Kidney (tissue), 22 donors: ENCODE measurements around the gene MAP3K19. TPM values are rescaled to one million over a fixed set of nuclear protein-coding genes. Genes with fewer than 3 reads are reported as not detected.
A peak's percentile ranks its signal among the peaks of the same experiment; 100 is the strongest.

ENCODE experiments used
- DNase-seq, 5 donors: peaks; one replicate each; pipeline ENCODE4 v3.0.0-alpha.2; 2013 to 2020
- FAIRE-seq: peaks from 2 replicates; lab custom pipeline; 2012; peaks lifted over from hg19 to GRCh38; lab: Jason Lieb, UNC
- H3K27ac ChIP-seq, 2 donors: one replicate each; pipeline ENCODE4 v1.7.0; 2013; ENCODE audit warnings: low read depth in 2 of 2, low read length in 2 of 2, inconsistent platforms in 1 of 2
- H3K27me3 ChIP-seq: one replicate; pipeline ENCODE4 v1.7.1; 2013; ENCODE audit warnings: low read length, inconsistent platforms; ENCODE audit not compliant: control insufficient read depth, insufficient read depth
- H3K36me3 ChIP-seq, 3 donors: one replicate each; pipeline versions ENCODE4 v1.7.0 to v1.7.1; 2013; ENCODE audit warnings: low read length in 3 of 3, control low read depth in 1 of 3, inconsistent platforms in 1 of 3; ENCODE audit not compliant: insufficient read depth in 3 of 3, control insufficient read depth in 2 of 3
- H3K4me1 ChIP-seq, 3 donors: one replicate each; pipeline versions ENCODE4 v1.7.0 to v1.7.1; 2013; ENCODE audit warnings: low read length in 3 of 3, inconsistent platforms in 1 of 3, low read depth in 1 of 3; ENCODE audit not compliant: control insufficient read depth in 2 of 3, insufficient read depth in 2 of 3
- H3K4me3 ChIP-seq, 3 donors: one replicate each; pipeline versions ENCODE4 v1.7.0 to v1.8.1; 2013; ENCODE audit warnings: low read length in 3 of 3, control low read depth in 1 of 3, inconsistent platforms in 1 of 3
- H3K9ac ChIP-seq, 3 donors: one replicate each; pipeline versions ENCODE4 v1.7.0 to v1.7.1; 2013; ENCODE audit warnings: low read length in 3 of 3, control low read depth in 1 of 3, inconsistent platforms in 1 of 3
- H3K9me3 ChIP-seq, 3 donors: one replicate each; pipeline versions ENCODE4 v1.7.0 to v1.7.1; 2013; ENCODE audit warnings: low read length in 3 of 3, control low read depth in 1 of 3, inconsistent platforms in 1 of 3; ENCODE audit not compliant: control insufficient read depth in 2 of 3, insufficient read depth in 1 of 3
- intact Hi-C: fragments of 100-400 bp; cut with DNase I; formaldehyde crosslinking; loops from one replicate; pipeline ENCODE4 v1.11.1; 2022
- long read RNA-seq, 10 donors: library from polyadenylated mRNA in 1 of 10; unstranded in 1 of 10; transcript quantifications; one replicate each; pipeline ENCODE4 v2.0.0 and lab custom pipeline, GENCODE V29; 2021 to 2026
- polyA plus RNA-seq: library from polyadenylated mRNA; stranded (reverse); fragments of 350-450 nt; fragmentation: Illumina TruSeq; extraction: RNeasy Lipid Tissue Mini Kit (QIAGEN cat#74804); gene quantifications from one replicate; pipeline ENCODE4 v1.2.3, GENCODE V29; 2014; ENCODE audit warnings: low read depth, low replicate concordance; ENCODE audit not compliant: insufficient read depth
- total RNA-seq: library from RNA; stranded (reverse); fragmentation: NEBNext Ultra II Directional; extraction: Animal tissue kit (Norgen Biotek cat#: 25700); gene quantifications from one replicate; pipeline ENCODE4 v1.2.1, GENCODE V29; 2021
- TF ChIP-seq, protein P1 (sequence below): IDR thresholded peaks from 3 replicates; pipeline ENCODE4 v1.5.1; 2012; ENCODE audit warnings: mild to moderate bottlenecking, moderate library complexity, borderline replicate concordance; ENCODE audit not compliant: insufficient read depth; ENCODE audit errors: extremely low read depth
- donor health status: control.
- donor health status: control.
- donor health status: control.
- donor health status: control.
- donor health status: control.
- donor health status: DM: yes; HTN: yes; CAD: no.
- donor health status: Normal renal cell carcinoma (clear cell type).

MAP3K19 gene
- total RNA-seq (not detected), polyA plus RNA-seq (not detected)
- long read RNA-seq, donor 1, result 0 reads
- long read RNA-seq, donor 2, result 0 reads
- long read RNA-seq, donor 3, result 0 reads
- long read RNA-seq, donor 4, result 0 reads
- long read RNA-seq, donor 5, result 0 reads
- long read RNA-seq, donor 6, result 0 reads
- long read RNA-seq, donor 7, result 0 reads
- long read RNA-seq, donor 8, result 0 reads
- long read RNA-seq, donor 9, result 0 reads
- long read RNA-seq, donor 10, result 0 reads

- peak in 1 of 5 donors; percentile 14 for DNase-seq
- H3K4me3 ChIP-seq, result no peak within 1 kb of the TSS
- TF ChIP-seq, protein P1, sequence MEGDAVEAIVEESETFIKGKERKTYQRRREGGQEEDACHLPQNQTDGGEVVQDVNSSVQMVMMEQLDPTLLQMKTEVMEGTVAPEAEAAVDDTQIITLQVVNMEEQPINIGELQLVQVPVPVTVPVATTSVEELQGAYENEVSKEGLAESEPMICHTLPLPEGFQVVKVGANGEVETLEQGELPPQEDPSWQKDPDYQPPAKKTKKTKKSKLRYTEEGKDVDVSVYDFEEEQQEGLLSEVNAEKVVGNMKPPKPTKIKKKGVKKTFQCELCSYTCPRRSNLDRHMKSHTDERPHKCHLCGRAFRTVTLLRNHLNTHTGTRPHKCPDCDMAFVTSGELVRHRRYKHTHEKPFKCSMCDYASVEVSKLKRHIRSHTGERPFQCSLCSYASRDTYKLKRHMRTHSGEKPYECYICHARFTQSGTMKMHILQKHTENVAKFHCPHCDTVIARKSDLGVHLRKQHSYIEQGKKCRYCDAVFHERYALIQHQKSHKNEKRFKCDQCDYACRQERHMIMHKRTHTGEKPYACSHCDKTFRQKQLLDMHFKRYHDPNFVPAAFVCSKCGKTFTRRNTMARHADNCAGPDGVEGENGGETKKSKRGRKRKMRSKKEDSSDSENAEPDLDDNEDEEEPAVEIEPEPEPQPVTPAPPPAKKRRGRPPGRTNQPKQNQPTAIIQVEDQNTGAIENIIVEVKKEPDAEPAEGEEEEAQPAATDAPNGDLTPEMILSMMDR, result no peak
- no peak within 1 kb of the TSS for H3K9ac ChIP-seq
- intact Hi-C loops, result no loop called here
- FAIRE-seq, result no peak
- H3K27ac ChIP-seq, result no peak within 1 kb of the TSS
- H3K4me1 ChIP-seq, result no peaks in the 10 kb centered on the region
- no peaks in the 10 kb centered on the region for H3K36me3 ChIP-seq
- no peaks in the 10 kb centered on the region for H3K27me3 ChIP-seq
- H3K9me3 ChIP-seq, result no peaks in the 10 kb centered on the region
Measured at GRCh38 chr2:135047300-135047699, at the start of gene MAP3K19. TSS of gene MAP3K19 (minus strand) at chr2:135047447. CDS start at chr2:135024647, 22,800 bp downstream.

DNA sequence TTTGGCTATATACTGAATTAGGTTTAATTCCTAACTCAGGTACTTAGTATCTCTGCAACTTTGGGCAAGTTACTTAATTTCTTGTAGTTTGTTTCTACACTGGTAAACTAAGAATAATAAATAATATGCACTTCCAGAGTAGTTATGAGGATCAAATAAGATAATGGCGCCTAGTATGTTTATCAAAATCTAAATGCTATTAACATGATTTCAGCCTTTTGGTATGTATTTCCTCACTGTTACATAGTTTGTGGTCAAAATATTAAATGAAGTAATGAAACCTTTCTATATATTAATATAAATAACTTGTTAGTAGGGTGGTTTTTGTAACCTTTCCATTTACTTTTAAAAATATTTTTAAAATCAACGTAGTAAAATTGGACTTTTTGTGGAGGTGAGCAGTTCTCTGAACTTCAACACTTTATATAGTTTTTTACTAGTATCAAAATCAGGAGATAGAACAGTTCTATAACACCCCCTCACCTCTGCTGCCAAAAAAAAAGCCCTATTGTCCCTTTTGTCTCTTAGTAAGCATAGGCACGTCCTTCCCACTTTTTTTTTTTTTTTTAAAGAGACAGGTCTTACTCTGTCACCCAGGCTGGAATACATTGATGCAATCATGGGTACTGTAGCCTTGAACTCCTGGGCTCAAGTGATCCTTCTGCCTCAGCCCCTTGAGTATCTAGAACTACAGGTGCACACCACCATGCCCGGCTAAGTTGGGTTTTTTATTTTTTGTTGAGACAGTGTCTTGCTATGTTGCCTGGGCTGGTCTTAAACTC, 49.6 kb upstream of the MAP3K19 start:
- FAIRE-seq, result no peak
- no peaks in the 10 kb centered on the region for H3K27me3 ChIP-seq
- H3K27ac ChIP-seq, result no peak overlapping the region
- H3K4me3 ChIP-seq, result no peak overlapping the region
- no peak overlapping the region for H3K9ac ChIP-seq
- intact Hi-C loops, result no loop called here
- no peak for DNase-seq
- H3K36me3 ChIP-seq, result peaks cover 0 to 6% (median 4%) of the 10 kb centered on the region in 3 donors
- TF ChIP-seq, protein P1, result no peak
- peaks cover 0 to 10% (median 2%) of the 10 kb centered on the region in 3 donors for H3K4me1 ChIP-seq
- H3K9me3 ChIP-seq, result no peaks in the 10 kb centered on the region

DNA sequence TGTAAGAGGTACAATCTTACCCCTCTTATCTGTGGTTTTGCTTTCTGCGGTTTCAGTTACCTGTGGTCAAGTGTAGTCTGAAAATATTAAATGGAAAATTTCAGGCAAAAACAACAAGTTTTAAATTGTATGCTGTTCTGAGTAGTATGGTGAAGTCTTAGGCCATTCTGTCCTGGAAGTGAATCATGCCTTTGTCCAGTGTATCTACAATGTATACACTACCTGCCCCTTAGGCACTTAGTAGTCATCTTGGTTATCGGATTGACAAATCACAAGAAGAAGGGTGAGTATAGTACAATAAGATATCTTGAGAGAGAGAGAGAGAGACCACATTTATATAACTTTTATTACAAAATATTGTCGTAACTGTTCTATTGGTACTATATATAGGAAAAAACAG, 48.3 kb upstream of the MAP3K19 start:
- Histone ChIP-seq H3K27me3 (no peaks in the 10 kb centered on the region), H3K9me3 (no peaks in the 10 kb centered on the region), H3K4me1 (peaks cover 0 to 10% (median 2%) of the 10 kb centered on the region in 3 donors), H3K27ac (no peak overlapping the region), H3K4me3 (no peak overlapping the region), H3K36me3 (peaks cover 0 to 6% (median 4%) of the 10 kb centered on the region in 3 donors), H3K9ac (no peak overlapping the region)
- no peak for DNase-seq
- TF ChIP-seq, protein P1, result no peak
- intact Hi-C loops, result no loop called here
- no peak for FAIRE-seq
